ENCODE results near the gene RBM20. TPM values are rescaled to one million over a fixed set of nuclear protein-coding genes. Genes with fewer than 3 reads are reported as not detected.

Gene RBM20
- polyA plus RNA-seq, 2 of the 4 experiments (the other 2 are of a cell fraction): 1.5 to 1.8 TPM

DNA sequence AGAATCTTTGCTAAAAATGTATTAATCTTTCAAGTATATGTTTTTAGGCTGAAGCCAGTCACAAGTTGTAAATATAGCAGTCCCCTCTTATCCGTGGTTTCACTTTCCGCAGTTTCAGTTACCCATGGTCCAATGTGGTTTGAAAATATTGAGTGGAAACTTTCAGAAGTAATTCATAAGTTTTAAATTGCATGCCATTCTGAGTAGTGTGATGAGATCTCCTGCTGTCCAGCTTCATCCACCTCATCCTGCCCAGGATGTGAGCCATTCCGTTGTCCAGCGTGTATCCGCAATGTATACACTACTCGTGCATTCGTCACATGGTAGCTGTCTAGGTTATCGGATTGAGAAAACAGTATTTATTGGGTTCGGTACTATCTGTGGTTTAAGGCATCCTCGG lies 239.8 kb downstream of the RBM20 start:
- WGBS (ENCODE audit: missing lambda C conversion rate): 91% methylated on average over 10 of the region's 10 CpGs
- ATAC-seq (no peak), DNase-seq (ENCODE audit: low read depth in 1 of 2, low spot score in 1 of 2) (no peak), FAIRE-seq (no peak)
- H3K9me3 ChIP-seq: no peaks in the 10 kb centered on the region
- peaks cover 32% of the 10 kb centered on the region for H3K4me1 ChIP-seq
- CTCF ChIA-PET: interaction anchor here (1.1 to 2.7 kb wide), 2 partner anchors 9 to 15 kb away, joined by 3 to 16 read pairs; no protein-coding TSS in a partner anchor
- POLR2A ChIA-PET: interaction anchor here (1.2 kb wide), 2 partner anchors 11 to 13 kb away, joined by 3 read pairs; no protein-coding TSS in a partner anchor
- TF ChIP-seq ZSCAN20 (CRISPR knock-in tag; IDR thresholded peaks at IDR 0.05) (no peak), JUN (IDR thresholded peaks at IDR 0.05) (no peak), EP300 (IDR thresholded peaks at IDR 0.05) (no peak), RNF2 (IDR thresholded peaks at IDR 0.05; ENCODE audit: borderline replicate concordance, low read depth) (no peak), HOXA7 (CRISPR knock-in tag; IDR thresholded peaks at IDR 0.05) (no peak)
- TF ChIP-seq, protein P1, sequence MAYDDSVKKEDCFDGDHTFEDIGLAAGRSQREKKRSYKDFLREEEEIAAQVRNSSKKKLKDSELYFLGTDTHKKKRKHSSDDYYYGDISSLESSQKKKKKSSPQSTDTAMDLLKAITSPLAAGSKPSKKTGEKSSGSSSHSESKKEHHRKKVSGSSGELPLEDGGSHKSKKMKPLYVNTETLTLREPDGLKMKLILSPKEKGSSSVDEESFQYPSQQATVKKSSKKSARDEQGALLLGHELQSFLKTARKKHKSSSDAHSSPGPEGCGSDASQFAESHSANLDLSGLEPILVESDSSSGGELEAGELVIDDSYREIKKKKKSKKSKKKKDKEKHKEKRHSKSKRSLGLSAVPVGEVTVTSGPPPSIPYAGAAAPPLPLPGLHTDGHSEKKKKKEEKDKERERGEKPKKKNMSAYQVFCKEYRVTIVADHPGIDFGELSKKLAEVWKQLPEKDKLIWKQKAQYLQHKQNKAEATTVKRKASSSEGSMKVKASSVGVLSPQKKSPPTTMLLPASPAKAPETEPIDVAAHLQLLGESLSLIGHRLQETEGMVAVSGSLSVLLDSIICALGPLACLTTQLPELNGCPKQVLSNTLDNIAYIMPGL (CRISPR knock-in tag; IDR thresholded peaks at IDR 0.05; ENCODE audit: borderline replicate concordance): no peak
- H3K4me2 ChIP-seq: no peak overlapping the region
- no peak overlapping the region for H3K27ac ChIP-seq
- H3K4me3 ChIP-seq: no peak overlapping the region

DNA sequence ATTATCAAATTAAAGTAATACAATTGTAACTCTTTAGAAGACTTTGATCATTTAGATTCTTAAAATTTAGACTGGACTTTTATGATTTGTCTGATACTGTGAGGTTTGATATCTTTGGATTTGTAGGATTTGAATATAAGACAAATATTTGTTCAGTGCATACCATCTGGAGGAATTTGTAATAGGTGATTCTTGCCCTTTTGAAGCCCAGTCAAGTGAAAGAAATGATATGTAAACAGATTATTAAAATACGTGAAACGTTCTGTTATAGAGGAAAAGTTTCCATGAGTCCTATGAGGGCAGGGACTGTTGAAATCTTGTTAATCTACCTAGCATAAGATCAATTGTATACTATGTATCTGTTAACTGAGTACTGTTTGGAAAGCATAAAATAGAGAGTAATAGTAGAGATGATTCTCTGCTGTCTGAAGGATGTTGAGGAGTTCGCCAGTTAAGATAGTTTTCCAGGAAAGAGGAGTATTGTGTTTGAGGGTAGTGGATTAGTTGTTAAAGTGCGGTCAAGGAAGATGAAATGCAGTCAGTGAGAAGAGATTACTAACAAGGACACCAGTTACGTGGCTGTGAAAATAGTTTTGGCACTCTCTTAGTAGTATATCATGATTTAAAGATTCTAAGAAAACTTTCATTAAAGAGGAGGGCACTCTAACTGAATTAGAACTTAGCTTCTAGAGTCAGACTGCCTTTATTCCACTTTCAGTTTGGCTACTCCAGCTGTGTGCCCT lies 242.0 kb downstream of the RBM20 start:
- ATAC-seq (peak in 1 of 2 experiments; percentile 44; a peak in 4 of 6 replicates), DNase-seq (ENCODE audit: low read depth in 1 of 2, low spot score in 1 of 2) (no peak), FAIRE-seq (no peak)
- TF ChIP-seq SREBF2 (IDR thresholded peaks at IDR 0.05) (no peak), TFCP2L1 (CRISPR knock-in tag; IDR thresholded peaks at IDR 0.05) (no peak), RFX5 (IDR thresholded peaks at IDR 0.05) (no peak), SMC3 (IDR thresholded peaks at IDR 0.05) (no peak), NR3C1 (IDR thresholded peaks at IDR 0.05) (no peak), ZC3H11A (IDR thresholded peaks at IDR 0.05) (no peak), BHLHE40 (IDR thresholded peaks at IDR 0.05; ENCODE audit: low read depth, low read length) (no peak), RCOR1 (IDR thresholded peaks at IDR 0.05; ENCODE audit: low read depth, low read length) (no peak), HDAC2 (IDR thresholded peaks at IDR 0.05) (no peak), EHMT2 (IDR thresholded peaks at IDR 0.05; ENCODE audit: low read depth) (no peak), RAD21 (conservative IDR thresholded peaks at IDR 0.05 in 1 of 2, IDR thresholded peaks at IDR 0.05 in 1 of 2) (no peak), HOXB13 (CRISPR knock-in tag; IDR thresholded peaks at IDR 0.05; ENCODE audit: low read depth) (no peak), FOSL2 (IDR thresholded peaks at IDR 0.05) (no peak), FOSL2 (CRISPR knock-in tag; IDR thresholded peaks at IDR 0.05) (no peak)
- TF ChIP-seq, protein P1 (CRISPR knock-in tag; IDR thresholded peaks at IDR 0.05; ENCODE audit: borderline replicate concordance): no peak
- TF ChIP-seq, protein P2, sequence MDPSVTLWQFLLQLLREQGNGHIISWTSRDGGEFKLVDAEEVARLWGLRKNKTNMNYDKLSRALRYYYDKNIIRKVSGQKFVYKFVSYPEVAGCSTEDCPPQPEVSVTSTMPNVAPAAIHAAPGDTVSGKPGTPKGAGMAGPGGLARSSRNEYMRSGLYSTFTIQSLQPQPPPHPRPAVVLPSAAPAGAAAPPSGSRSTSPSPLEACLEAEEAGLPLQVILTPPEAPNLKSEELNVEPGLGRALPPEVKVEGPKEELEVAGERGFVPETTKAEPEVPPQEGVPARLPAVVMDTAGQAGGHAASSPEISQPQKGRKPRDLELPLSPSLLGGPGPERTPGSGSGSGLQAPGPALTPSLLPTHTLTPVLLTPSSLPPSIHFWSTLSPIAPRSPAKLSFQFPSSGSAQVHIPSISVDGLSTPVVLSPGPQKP (IDR thresholded peaks at IDR 0.05; ENCODE audit: low read depth, low read length): no peak
- CTCF ChIA-PET: interaction anchor here (0.5 to 2.5 kb wide), 7 partner anchors 9 to 140 kb away, joined by 3 to 13 read pairs (median 4); no protein-coding TSS in a partner anchor
- Histone ChIP-seq H3K4me3 (no peak overlapping the region), H3K4me2 (peak overlapping the region; percentile 65), H3K9me3 (no peaks in the 10 kb centered on the region), H3K4me1 (peaks cover 32% of the 10 kb centered on the region), H3K27ac (peak overlapping the region; percentile 25 to 70; a peak in 4 of 6 replicates)
- 40% methylated on average over 5 of the region's 5 CpGs for WGBS (ENCODE audit: missing lambda C conversion rate)
- POLR2A ChIA-PET: no interaction called here

All from A549 (cell line).